Endothelial cell of umbilical vein (primary cell): ENCODE measurements around the gene KIF2C. TPM values are rescaled to one million over a fixed set of nuclear protein-coding genes. Genes with fewer than 3 reads are reported as not detected.

Experiments
- BruUV-seq: library from RNA; stranded (reverse); fragments of 400-500 nt; replicated peaks from 2 replicates; lab custom pipeline; 2021; lab: Mats Ljungman, UMichigan
- CTCF ChIA-PET: fragments of 300-600, 350-600 bp; sonication (Branson Sonifier 250); formaldehyde crosslinking; loops from one replicate; lab custom pipeline; 2021; ENCODE audit warnings: antibody characterized with exemption, inconsistent platforms; lab: Charles Lee
- POLR2A ChIA-PET: fragments of 300-600, 350-600 bp; sonication (Branson Sonifier 250); formaldehyde crosslinking; loops from one replicate; lab custom pipeline; 2021; ENCODE audit warnings: antibody characterized with exemption, inconsistent platforms; lab: Charles Lee
- DNase-seq: peaks from one replicate; pipeline ENCODE4 v3.0.0-alpha.2; 2011; ENCODE audit warnings: low read depth, low spot score
- FAIRE-seq: peaks from 2 replicates; lab custom pipeline; 2011; peaks lifted over from hg19 to GRCh38; lab: Jason Lieb, UNC
- H2AFZ ChIP-seq: 2 replicates; pipeline ENCODE4 v1.6.0; 2012; ENCODE audit warnings: low read depth, low read length, control low read depth, inconsistent platforms
- H3K27ac ChIP-seq: 2 replicates; pipeline ENCODE4 v1.5.1; 2011; ENCODE audit warnings: low read depth, mild to moderate bottlenecking, control low read depth, low read length, moderate library complexity; ENCODE audit not compliant: insufficient read depth
- H3K27me3 ChIP-seq, 2 experiments: 2 replicates each; pipeline versions ENCODE4 v1.6.0 to v1.6.1; 2011; ENCODE audit warnings: low read length in 2 of 2, mixed read lengths in 1 of 2; ENCODE audit not compliant: control insufficient read depth in 2 of 2, insufficient read depth in 2 of 2
- H3K36me3 ChIP-seq, 2 experiments: 2 replicates in 1 of 2; 3 replicates in 1 of 2; pipeline ENCODE4 v1.5.1; 2011; ENCODE audit warnings: low read length in 2 of 2, mild to moderate bottlenecking in 1 of 2, moderate library complexity in 1 of 2; ENCODE audit not compliant: control insufficient read depth in 2 of 2, insufficient read depth in 2 of 2; ENCODE audit errors: extremely low read depth in 1 of 2
- H3K4me1 ChIP-seq: 3 replicates; pipeline ENCODE4 v1.5.1; 2011; ENCODE audit warnings: mild to moderate bottlenecking, low read length; ENCODE audit not compliant: control insufficient read depth, insufficient read depth; ENCODE audit errors: extremely low read depth
- H3K4me2 ChIP-seq: 2 replicates; pipeline ENCODE4 v1.6.1; 2011; ENCODE audit warnings: low read length, control low read depth, mixed read lengths; ENCODE audit not compliant: insufficient read depth
- H3K4me3 ChIP-seq, 3 experiments: fragments of 200-600 bp in 1 of 3; sonication (generic), shearing (Covaris generic) in 1 of 3; replicated peaks in 1 of 3; 2 replicates each; pipeline ENCODE4 v1.5.1; 2011 to 2016; ENCODE audit warnings: control low read depth in 3 of 3, low read length in 3 of 3, mild to moderate bottlenecking in 2 of 3, inconsistent platforms in 1 of 3, low read depth in 1 of 3, moderate library complexity in 1 of 3; ENCODE audit not compliant: insufficient read depth in 1 of 3
- H3K79me2 ChIP-seq: 2 replicates; pipeline ENCODE4 v1.6.0; 2012; ENCODE audit warnings: low read length, inconsistent platforms; ENCODE audit not compliant: control insufficient read depth, insufficient read depth
- H3K9ac ChIP-seq: replicated peaks from 2 replicates; pipeline ENCODE3; 2011; ENCODE audit warnings: low read length, control low read depth; ENCODE audit not compliant: insufficient read depth; ENCODE audit errors: extremely low read depth
- H3K9me1 ChIP-seq: replicated peaks from 3 replicates; pipeline ENCODE4 v1.6.0; 2011; ENCODE audit warnings: mild to moderate bottlenecking, low read length; ENCODE audit not compliant: control insufficient read depth, insufficient read depth; ENCODE audit errors: extremely low read depth
- H3K9me3 ChIP-seq: replicated peaks from 2 replicates; pipeline ENCODE4 v1.5.1; 2012; ENCODE audit warnings: low read length, inconsistent platforms; ENCODE audit not compliant: control insufficient read depth, insufficient read depth
- H4K20me1 ChIP-seq: replicated peaks from 2 replicates; pipeline ENCODE3; 2011; ENCODE audit warnings: mild to moderate bottlenecking, low read length; ENCODE audit not compliant: control insufficient read depth, insufficient read depth; ENCODE audit errors: extremely low read depth
- CTCF ChIP-seq, 2 donors: IDR thresholded peaks; 1 replicate in 1 of 2; 2 replicates in 1 of 2; pipeline ENCODE4 v1.5.1; 2011; ENCODE audit warnings: low read length in 2 of 2, mild to moderate bottlenecking in 2 of 2, moderate library complexity in 2 of 2, control low read depth in 1 of 2, inconsistent platforms in 1 of 2, low read depth in 1 of 2; ENCODE audit not compliant: insufficient read depth in 1 of 2; ENCODE audit errors: extremely low read depth in 1 of 2
- EZH2 ChIP-seq: IDR thresholded peaks from 2 replicates; pipeline ENCODE4 v1.6.1; 2012; ENCODE audit warnings: borderline replicate concordance, low read depth, mild to moderate bottlenecking, moderate library complexity, low read length, inconsistent platforms; ENCODE audit not compliant: severe bottlenecking
- FOS ChIP-seq: IDR thresholded peaks from 2 replicates; pipeline ENCODE4 v1.6.1; 2011; ENCODE audit warnings: mild to moderate bottlenecking, low read length, moderate library complexity, borderline replicate concordance; ENCODE audit not compliant: insufficient read depth
- GATA2 ChIP-seq: IDR thresholded peaks from 2 replicates; pipeline ENCODE4 v1.7.0; 2011; ENCODE audit warnings: low read depth, mild to moderate bottlenecking, moderate library complexity, mixed read lengths, low read length; ENCODE audit not compliant: insufficient read length, insufficient read depth
- JUN ChIP-seq: IDR thresholded peaks from 2 replicates; pipeline ENCODE4 v1.6.1; 2011; ENCODE audit warnings: borderline replicate concordance, low read depth; ENCODE audit not compliant: insufficient read length, insufficient read depth
- MAX ChIP-seq: IDR thresholded peaks from 2 replicates; pipeline ENCODE4 v1.6.1; 2011; ENCODE audit not compliant: insufficient read depth, insufficient read length
- MYC ChIP-seq: IDR thresholded peaks from one replicate; pipeline ENCODE4 v1.6.1; 2011; ENCODE audit warnings: mild to moderate bottlenecking, low read depth, low read length
- POLR2A ChIP-seq: IDR thresholded peaks from 2 replicates; pipeline ENCODE4 v1.6.1; 2012; ENCODE audit warnings: low read depth, mild to moderate bottlenecking, control low read depth, low read length
- POLR2AphosphoS5 ChIP-seq: IDR thresholded peaks from 2 replicates; pipeline ENCODE4 v1.6.1; 2012; ENCODE audit warnings: low read depth, mild to moderate bottlenecking, control low read depth, low read length, moderate library complexity; ENCODE audit not compliant: insufficient read depth
- dilution Hi-C: fragments of 300-500 bp; cut with MboI; formaldehyde crosslinking; loops from one replicate; pipeline ENCODE4 v1.15.0; 2019; ENCODE audit warnings: low sequenced_read_pairs; ENCODE audit not compliant: extremely low pct_ligation_motif_present
- intact Hi-C: fragments of 100-400 bp; cut with micrococcal nuclease; formaldehyde crosslinking; loops from one replicate; pipeline ENCODE4 v1.10.0; 2022
- polyA plus RNA-seq, 4 experiments: library from polyadenylated mRNA; depleted of rRNA in 3 of 4; stranded (reverse) in 3 of 4; unstranded in 1 of 4; fragments of >200 nt; gene quantifications; 2 replicates each; pipeline versions ENCODE4 v1.2.1 to v1.2.3, GENCODE V29; 2011 to 2012; ENCODE audit warnings: missing spikeins in 1 of 4
- total RNA-seq: library from RNA; stranded (reverse); gene quantifications from 2 replicates; pipeline ENCODE4 v1.2.3, GENCODE V29; 2021

The KIF2C gene
- total and polyA plus RNA-seq, 2 donors (not counting 3 experiments of a cell fraction or from before 2014, with no cell fraction given): 27.1 to 53.7 TPM

- Histone ChIP-seq H3K9me3 (no peaks in the 10 kb centered on the region), H3K27me3 (no peaks in the 10 kb centered on the region), H3K27ac (no peak overlapping the region), H3K79me2 (no peaks in the 10 kb centered on the region), H3K4me2 (peak overlapping the region; percentile 43), H4K20me1 (no peaks in the 10 kb centered on the region), H3K36me3 (no peaks in the 10 kb centered on the region), H3K4me1 (peaks cover 10% of the 10 kb centered on the region), H3K4me3 (no peak overlapping the region), H2AFZ (peak overlapping the region; percentile 70), H3K9ac (no peak overlapping the region), H3K9me1 (no peaks in the 10 kb centered on the region)
- DNase-seq: no peak
- dilution Hi-C loops: no loop called here
- CTCF ChIA-PET: interaction anchor here (0.7 to 1.9 kb wide), 7 partner anchors 11 to 224 kb away, joined by 3 to 8 read pairs (median 5); partner anchors contain the start of genes BTBD19, DYNLT4, RNU5D-1 and RPS8
- no peak for FAIRE-seq
- intact Hi-C loops: loop anchor here (1.0 kb wide), 2 partner anchors 32 to 225 kb away; partner anchors contain the start of gene UROD
- no TSS peak for BruUV-seq
- TF ChIP-seq POLR2AphosphoS5 (no peak), FOS (no peak), MAX (no peak), CTCF (IDR thresholded peaks at IDR 0.05; ENCODE audit: extremely low read depth in 1 of 2, insufficient read depth in 1 of 2, low read depth in 1 of 2, low read length in 2 of 2) (no peak), POLR2A (no peak), MYC (no peak), JUN (no peak), GATA2 (no peak), EZH2 (no peak)
- POLR2A ChIA-PET: interaction anchor here (1.9 kb wide), 1 partner anchor 32 kb away, joined by 8 read pairs; no protein-coding TSS in a partner anchor
Observed at GRCh38 chr1:44786841-44787426, 47.3 kb downstream of the KIF2C start.
